HEK293T (cell line): ENCODE data around the gene WDR19.
"Not testable (repeated sequence)": the region's sequence is repeated elsewhere in the genome, so short reads cannot be mapped to it uniquely, and the experiment has no call there.

Experiments used
- CTCF ChIA-PET: fragments of 350-600 bp; formaldehyde crosslinking; extraction: SDS; loops from one replicate; lab custom pipeline; 2021; ENCODE audit warnings: antibody characterized with exemption, inconsistent platforms; lab: Yijun Ruan, JAX
- POLR2A ChIA-PET: fragments of 350-600 bp; formaldehyde crosslinking; extraction: SDS; loops from one replicate; lab custom pipeline; 2020; ENCODE audit warnings: antibody characterized with exemption, inconsistent platforms; lab: Yijun Ruan, JAX
- DNase-seq: peaks from one replicate; pipeline ENCODE4 v3.0.0; 2012; ENCODE audit warnings: mixed read lengths; ENCODE audit errors: extremely low spot score
- ARNT ChIP-seq: fragments of 450-650 bp; IDR thresholded peaks from 2 replicates; pipeline ENCODE4 v1.6.1; 2017; ENCODE audit warnings: mild to moderate bottlenecking
- BHLHE40 ChIP-seq: fragments of 450-650 bp; IDR thresholded peaks from 2 replicates; pipeline ENCODE4 v1.6.1; 2016; ENCODE audit warnings: mild to moderate bottlenecking, moderate library complexity, borderline replicate concordance
- CTBP1 ChIP-seq: fragments of 450-650 bp; IDR thresholded peaks from 2 replicates; pipeline ENCODE4 v1.6.1; 2016; ENCODE audit warnings: borderline replicate concordance
- ELF4 ChIP-seq: fragments of 450-650 bp; IDR thresholded peaks from 2 replicates; pipeline ENCODE4 v1.6.1; 2017; ENCODE audit warnings: antibody characterized with exemption
- FOXA1 ChIP-seq: fragments of 450-650 bp; IDR thresholded peaks from 2 replicates; pipeline ENCODE4 v1.6.1; 2016; ENCODE audit warnings: mild to moderate bottlenecking
- FOXK2 ChIP-seq: fragments of 450-650 bp; IDR thresholded peaks from 2 replicates; pipeline ENCODE4 v1.6.1; 2016; ENCODE audit warnings: mild to moderate bottlenecking
- FOXM1 ChIP-seq: fragments of 450-650 bp; IDR thresholded peaks from 2 replicates; pipeline ENCODE4 v1.6.1; 2017; ENCODE audit warnings: mild to moderate bottlenecking, borderline replicate concordance
- HDGF ChIP-seq: fragments of 450-650 bp; IDR thresholded peaks from 2 replicates; pipeline ENCODE4 v1.6.1; 2017; ENCODE audit warnings: antibody characterized with exemption, borderline replicate concordance
- L3MBTL2 ChIP-seq: fragments of 450-650 bp; conservative IDR thresholded peaks from 2 replicates; pipeline ENCODE4 v1.6.1; 2016; ENCODE audit warnings: mild to moderate bottlenecking
- LEF1 ChIP-seq: fragments of 450-650 bp; IDR thresholded peaks from 2 replicates; pipeline ENCODE4 v1.6.1; 2017; ENCODE audit warnings: mild to moderate bottlenecking, borderline replicate concordance
- NFRKB ChIP-seq: fragments of 450-650 bp; IDR thresholded peaks from 2 replicates; pipeline ENCODE4 v1.6.1; 2016; ENCODE audit warnings: mild to moderate bottlenecking, moderate library complexity
- PKNOX1 ChIP-seq: fragments of 450-650 bp; IDR thresholded peaks from 2 replicates; pipeline ENCODE4 v1.6.1; 2016
- SP1 ChIP-seq: fragments of 450-650 bp; IDR thresholded peaks from 2 replicates; pipeline ENCODE4 v1.6.1; 2017
- SUZ12 ChIP-seq: fragments of 450-650 bp; IDR thresholded peaks from 2 replicates; pipeline ENCODE4 v1.6.1; 2016; ENCODE audit warnings: mild to moderate bottlenecking
- TARDBP ChIP-seq: fragments of 450-650 bp; IDR thresholded peaks from 2 replicates; pipeline ENCODE4 v1.6.1; 2016
- ZNF384 ChIP-seq: fragments of 450-650 bp; IDR thresholded peaks from 2 replicates; pipeline ENCODE4 v1.6.1; 2016

WDR19 gene

GRCh38 chr4:39291686-39292085 lies 109.4 kb downstream of the WDR19 start:
- TF ChIP-seq FOXA1, result no peak
- no peak for TF ChIP-seq FOXK2
- TF ChIP-seq HDGF, result no peak
- TF ChIP-seq SUZ12, result no peak
- TF ChIP-seq LEF1, result no peak
- no peak for TF ChIP-seq FOXM1
- TF ChIP-seq L3MBTL2, result no peak
- no peak for TF ChIP-seq ELF4
- TF ChIP-seq CTBP1, result no peak
- no peak for TF ChIP-seq TARDBP
- POLR2A ChIA-PET, result no interaction called here
- CTCF ChIA-PET, result no interaction called here
- no peak for DNase-seq

GRCh38 chr4:39292433-39292832 lies 110.1 kb downstream of the WDR19 start:
- CTCF ChIA-PET, DNase-seq, POLR2A ChIA-PET: not testable (repeated sequence)

GRCh38 chr4:39295784-39296183 lies 113.5 kb downstream of the WDR19 start:
- ChIA-PET CTCF (no interaction called here), POLR2A (no interaction called here)
- TF ChIP-seq ELF4 (no peak), ARNT (no peak), ZNF384 (no peak), LEF1 (no peak), SP1 (no peak), NFRKB (no peak), BHLHE40 (no peak), HDGF (no peak)
- DNase-seq, result no peak

- no peak for TF ChIP-seq FOXA1
- no peak for TF ChIP-seq ELF4
- TF ChIP-seq PKNOX1, result no peak
- no peak for TF ChIP-seq L3MBTL2
- no peak for TF ChIP-seq CTBP1
- TF ChIP-seq ZNF384, result no peak
- TF ChIP-seq FOXK2, result no peak
- no peak for TF ChIP-seq LEF1
- TF ChIP-seq TARDBP, result no peak
- no peak for TF ChIP-seq HDGF
- TF ChIP-seq SP1, result no peak
- TF ChIP-seq ARNT, result no peak
- TF ChIP-seq BHLHE40, result no peak
- no peak for TF ChIP-seq SUZ12
- POLR2A ChIA-PET, result no interaction called here
- CTCF ChIA-PET, result no interaction called here
- no peak for DNase-seq
These were observed 120.6 kb downstream of the WDR19 start for GRCh38 chr4:39302901-39303300.

GRCh38 chr4:39303871-39304270 lies 121.5 kb downstream of the WDR19 start:
- POLR2A ChIA-PET, result no interaction called here
- no peak for TF ChIP-seq ELF4
- TF ChIP-seq BHLHE40, result no peak
- CTCF ChIA-PET, result no interaction called here

GRCh38 chr4:39304651-39305050 lies 122.3 kb downstream of the WDR19 start:
- no peak for DNase-seq
- no peak for TF ChIP-seq ELF4
- no peak for TF ChIP-seq FOXM1
- TF ChIP-seq TARDBP, result no peak
- no peak for TF ChIP-seq FOXA1
- no peak for TF ChIP-seq PKNOX1
- no peak for TF ChIP-seq ZNF384
- TF ChIP-seq SP1, result no peak
- no peak for TF ChIP-seq FOXK2
- no peak for TF ChIP-seq NFRKB
- no peak for TF ChIP-seq BHLHE40
- no peak for TF ChIP-seq L3MBTL2
- TF ChIP-seq HDGF, result no peak
- no peak for TF ChIP-seq ARNT
- no peak for TF ChIP-seq SUZ12
- TF ChIP-seq LEF1, result no peak
- TF ChIP-seq CTBP1, result no peak
- CTCF ChIA-PET, result no interaction called here
- POLR2A ChIA-PET, result no interaction called here

More at GRCh38 chr4:39303871-39304270, 121.5 kb downstream of the WDR19 start:
- DNase-seq, result no peak

- no peak for DNase-seq
- POLR2A ChIA-PET, result no interaction called here
- no peak for TF ChIP-seq ZNF384
- TF ChIP-seq HDGF, result no peak
- no peak for TF ChIP-seq FOXM1
- no peak for TF ChIP-seq LEF1
- TF ChIP-seq FOXK2, result no peak
- no peak for TF ChIP-seq FOXA1
- CTCF ChIA-PET, result no interaction called here
These were observed 123.8 kb downstream of the WDR19 start for GRCh38 chr4:39305912-39306677.
